Mucosa of stomach (tissue), 1 donor: ENCODE results near the gene HPCAL1.

ENCODE experiments used
- H3K27me3 ChIP-seq: one replicate; pipeline ENCODE4 v1.7.0; 2013; ENCODE audit warnings: mild to moderate bottlenecking, low read length; ENCODE audit not compliant: control insufficient read depth, insufficient read depth
- H3K36me3 ChIP-seq: one replicate; pipeline ENCODE4 v1.7.0; 2013; ENCODE audit warnings: low read length; ENCODE audit not compliant: control insufficient read depth, insufficient read depth
- H3K4me1 ChIP-seq: one replicate; pipeline ENCODE4 v1.7.0; 2013; ENCODE audit warnings: mild to moderate bottlenecking, low read length; ENCODE audit not compliant: control insufficient read depth, insufficient read depth
- H3K4me3 ChIP-seq: one replicate; pipeline ENCODE4 v1.7.0; 2013; ENCODE audit warnings: low read length
- H3K9ac ChIP-seq: one replicate; pipeline ENCODE4 v1.7.0; 2013; ENCODE audit warnings: mild to moderate bottlenecking, low read length, moderate library complexity
- H3K9me3 ChIP-seq: one replicate; pipeline ENCODE4 v1.7.0; 2013; ENCODE audit warnings: mild to moderate bottlenecking, low read length, moderate library complexity; ENCODE audit not compliant: control insufficient read depth
- donor health status: Pancreatic carcinoma.

HPCAL1 gene

DNA sequence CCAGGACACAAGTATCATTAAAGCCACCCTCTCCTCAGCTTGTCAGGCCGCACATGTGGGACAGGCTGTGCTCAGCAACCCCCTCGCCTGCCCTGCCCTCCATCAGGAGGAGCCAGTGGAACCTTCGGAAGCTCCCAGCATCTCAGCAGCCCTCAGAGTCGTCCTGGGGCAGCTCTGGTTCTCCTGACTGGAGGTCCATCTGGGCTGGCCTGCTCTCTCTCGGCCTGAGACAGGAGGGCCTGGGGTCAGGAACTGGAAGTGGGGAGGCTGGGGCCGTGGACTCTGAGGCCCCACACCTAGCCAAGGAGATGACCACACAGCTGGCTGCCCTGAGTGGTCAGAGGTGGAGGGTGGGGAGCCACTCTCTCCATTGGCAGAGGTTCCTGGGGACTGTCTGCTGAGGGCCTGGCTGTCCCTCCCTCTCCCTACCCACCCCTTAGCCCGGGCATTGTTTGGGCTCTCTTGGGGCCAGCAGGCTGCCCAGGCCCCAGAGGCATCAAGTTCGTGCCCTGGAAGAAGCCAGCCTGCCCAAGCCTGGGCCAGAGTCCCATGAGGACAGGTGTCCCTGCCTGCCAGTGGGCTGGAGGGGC lies 122.3 kb downstream of the HPCAL1 start:
- no peak overlapping the region for H3K9ac ChIP-seq
- H3K9me3 ChIP-seq = no peaks in the 10 kb centered on the region
- peaks cover 9% of the 10 kb centered on the region for H3K4me1 ChIP-seq
- no peaks in the 10 kb centered on the region for H3K27me3 ChIP-seq
- H3K36me3 ChIP-seq = peaks cover 12% of the 10 kb centered on the region
- H3K4me3 ChIP-seq = no peak overlapping the region

GRCh38 chr2:10425699-10426098 lies 123.0 kb downstream of the HPCAL1 start:
- Histone ChIP-seq H3K4me1 (peaks cover 9% of the 10 kb centered on the region), H3K9ac (no peak overlapping the region), H3K9me3 (no peaks in the 10 kb centered on the region), H3K27me3 (no peaks in the 10 kb centered on the region), H3K4me3 (no peak overlapping the region), H3K36me3 (peaks cover 12% of the 10 kb centered on the region)

DNA sequence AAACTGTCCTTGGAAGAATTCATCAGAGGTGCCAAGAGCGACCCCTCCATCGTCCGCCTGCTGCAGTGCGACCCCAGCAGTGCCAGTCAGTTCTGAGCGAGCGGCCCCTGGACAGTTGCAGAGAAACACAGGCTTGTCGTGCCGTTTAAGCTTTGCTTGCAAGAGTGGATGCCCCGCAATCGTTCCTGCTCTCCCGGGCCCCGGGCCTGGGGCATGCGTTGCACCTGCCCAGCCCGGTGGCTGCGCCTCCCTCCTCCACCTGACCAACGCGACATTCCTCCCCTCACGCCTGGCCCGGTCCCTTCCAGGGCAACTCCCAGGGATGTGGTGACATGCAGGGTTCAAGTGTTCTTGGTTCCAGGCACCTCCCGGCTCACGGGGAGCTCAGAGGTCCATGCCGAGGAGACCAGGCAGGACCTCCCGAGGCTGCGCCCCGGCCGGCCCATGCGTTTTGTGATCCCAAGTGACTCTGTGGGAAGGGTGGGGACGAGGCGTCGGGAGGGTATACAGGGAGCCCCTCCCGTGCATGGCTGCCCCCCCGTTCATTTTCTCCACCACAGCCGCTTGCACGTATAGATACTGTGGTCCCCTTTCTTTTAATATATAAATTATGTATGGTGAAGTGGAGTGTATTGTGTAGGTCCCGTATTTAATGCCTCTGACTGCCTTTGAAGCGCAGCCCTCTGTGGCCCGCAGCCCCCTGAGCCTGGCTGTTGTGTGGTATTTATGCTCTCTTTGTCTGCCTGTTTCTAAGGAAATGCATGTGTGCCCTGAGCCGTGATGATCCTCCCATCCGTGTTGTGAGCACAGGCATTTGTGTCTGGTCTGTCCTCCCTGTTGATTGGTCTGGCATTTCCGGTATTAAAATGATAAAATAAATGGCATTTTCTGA lies 124.3 kb downstream of the HPCAL1 start:
- Histone ChIP-seq H3K9me3 (no peaks in the 10 kb centered on the region), H3K27me3 (peaks cover 8% of the 10 kb centered on the region), H3K36me3 (peaks cover 12% of the 10 kb centered on the region), H3K4me3 (no peak overlapping the region), H3K4me1 (peaks cover 20% of the 10 kb centered on the region), H3K9ac (no peak overlapping the region)

DNA sequence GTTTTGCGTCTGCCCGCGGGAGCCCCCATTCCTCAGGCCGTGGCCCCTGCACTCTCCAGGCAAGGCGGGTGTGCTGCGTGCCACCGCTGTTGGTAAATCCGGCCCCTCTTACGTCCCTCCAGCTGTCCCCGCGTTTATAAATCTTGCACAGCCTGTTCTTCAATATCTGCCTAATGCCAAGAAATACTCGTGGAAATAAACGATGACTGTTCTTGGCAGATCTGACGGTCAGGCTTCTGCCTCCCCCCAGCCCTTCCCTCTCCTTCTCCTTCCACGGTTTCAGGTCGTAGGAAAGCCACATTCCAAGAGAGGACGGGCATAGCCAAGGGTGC lies 124.9 kb downstream of the HPCAL1 start:
- Histone ChIP-seq H3K27me3 (peaks cover 10% of the 10 kb centered on the region), H3K36me3 (peaks cover 6% of the 10 kb centered on the region), H3K4me1 (peaks cover 26% of the 10 kb centered on the region), H3K9ac (no peak overlapping the region), H3K9me3 (no peaks in the 10 kb centered on the region), H3K4me3 (no peak overlapping the region)

DNA sequence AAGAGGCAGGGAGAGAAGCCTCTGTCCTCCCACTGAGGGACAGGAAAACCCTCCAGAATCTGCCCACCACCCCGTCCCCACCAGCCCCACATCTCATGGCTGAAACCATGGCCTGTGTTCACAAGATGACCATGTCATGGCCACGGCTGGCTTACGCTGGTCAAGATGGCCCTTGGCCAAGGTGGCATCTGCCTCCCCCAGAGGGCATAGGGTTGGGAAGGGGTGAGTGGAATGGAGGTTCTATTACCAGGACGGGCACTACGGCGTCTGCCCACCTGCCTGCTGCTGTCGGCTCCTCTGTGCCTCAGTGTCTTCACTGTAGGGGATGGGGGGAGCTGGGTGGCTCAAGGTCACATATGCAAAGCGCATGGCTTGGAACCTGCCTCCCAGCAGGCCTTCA lies 125.7 kb downstream of the HPCAL1 start:
- Histone ChIP-seq H3K9ac (no peak overlapping the region), H3K27me3 (peaks cover 10% of the 10 kb centered on the region), H3K9me3 (no peaks in the 10 kb centered on the region), H3K4me1 (peaks cover 26% of the 10 kb centered on the region), H3K4me3 (no peak overlapping the region), H3K36me3 (peaks cover 6% of the 10 kb centered on the region)

GRCh38 chr2:10428924-10429323 lies 126.2 kb downstream of the HPCAL1 start:
- Histone ChIP-seq H3K27me3 (peaks cover 10% of the 10 kb centered on the region), H3K4me3 (no peak overlapping the region), H3K9ac (no peak overlapping the region), H3K4me1 (peaks cover 26% of the 10 kb centered on the region), H3K36me3 (peaks cover 6% of the 10 kb centered on the region), H3K9me3 (no peaks in the 10 kb centered on the region)

- no peak overlapping the region for H3K4me3 ChIP-seq
- no peaks in the 10 kb centered on the region for H3K9me3 ChIP-seq
- H3K9ac ChIP-seq = peak overlapping the region; percentile 34
- no peaks in the 10 kb centered on the region for H3K36me3 ChIP-seq
- H3K27me3 ChIP-seq = peaks cover 10% of the 10 kb centered on the region
- H3K4me1 ChIP-seq = peaks cover 31% of the 10 kb centered on the region
Observed at GRCh38 chr2:10430886-10431622, 128.3 kb downstream of the HPCAL1 start.

DNA sequence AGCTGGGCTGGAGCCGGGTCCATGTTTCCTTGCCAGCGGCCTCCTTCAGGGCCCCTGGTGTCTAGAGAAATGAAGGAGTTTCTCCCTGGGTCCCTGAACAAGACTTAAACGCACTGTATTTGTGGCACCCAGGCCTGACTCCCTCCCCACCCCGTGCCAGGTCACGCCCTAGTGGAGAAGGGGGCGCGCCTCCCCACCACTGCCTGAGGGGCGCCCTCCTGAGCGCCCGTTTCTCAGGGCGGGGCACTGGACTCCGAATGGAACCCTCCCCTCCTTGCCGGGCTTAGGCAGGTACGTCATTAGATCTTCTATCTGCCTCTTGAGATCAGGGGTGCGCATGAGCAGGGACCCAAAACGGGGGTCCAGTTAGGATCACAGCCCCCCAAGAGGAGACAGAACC lies 129.1 kb downstream of the HPCAL1 start:
- Histone ChIP-seq H3K9ac (peak overlapping the region; percentile 34), H3K9me3 (no peaks in the 10 kb centered on the region), H3K4me3 (no peak overlapping the region), H3K36me3 (no peaks in the 10 kb centered on the region), H3K4me1 (peaks cover 31% of the 10 kb centered on the region), H3K27me3 (peaks cover 10% of the 10 kb centered on the region)

GRCh38 chr2:10432311-10433181 lies 129.8 kb downstream of the HPCAL1 start:
- peaks cover 31% of the 10 kb centered on the region for H3K4me1 ChIP-seq
- no peak overlapping the region for H3K4me3 ChIP-seq
- H3K27me3 ChIP-seq = peaks cover 10% of the 10 kb centered on the region
- peak overlapping the region; percentile 34 for H3K9ac ChIP-seq
- no peaks in the 10 kb centered on the region for H3K36me3 ChIP-seq
- H3K9me3 ChIP-seq = no peaks in the 10 kb centered on the region

DNA sequence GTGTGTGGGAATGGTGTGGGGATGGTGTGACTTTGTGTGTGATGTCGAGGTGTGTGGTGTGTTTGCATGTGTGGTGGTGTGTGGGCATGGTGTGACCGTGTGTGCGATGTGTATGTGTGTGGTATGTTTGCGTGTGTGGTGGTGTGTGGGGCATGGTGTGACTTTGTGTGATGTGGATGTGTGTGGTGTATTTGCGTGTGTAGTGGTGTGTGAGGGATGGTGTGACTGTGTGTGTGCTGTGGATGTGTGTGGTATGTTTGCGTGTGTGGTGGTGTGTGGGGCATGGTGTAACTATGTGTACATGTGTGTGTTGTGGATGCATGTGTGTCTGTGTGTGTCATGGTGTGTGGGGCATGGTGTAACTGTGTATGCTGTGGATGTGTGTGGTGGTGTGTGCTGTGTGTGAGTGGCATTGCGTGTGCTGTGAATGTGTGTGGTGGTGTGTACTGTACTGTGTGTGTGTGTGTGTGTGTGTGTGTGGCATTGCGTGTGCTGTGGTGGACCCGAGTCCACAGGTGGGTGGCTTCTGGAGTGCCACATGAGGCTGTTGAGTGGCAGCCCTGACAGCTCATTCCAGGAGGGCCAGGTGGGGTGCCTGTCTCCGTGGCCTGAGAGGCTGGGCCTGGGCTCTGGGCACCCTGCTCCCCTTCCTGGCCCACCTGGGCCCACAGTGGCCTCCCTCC lies 130.7 kb downstream of the HPCAL1 start:
- Histone ChIP-seq H3K9ac (no peak overlapping the region), H3K4me1 (peaks cover 25% of the 10 kb centered on the region), H3K4me3 (no peak overlapping the region), H3K36me3 (no peaks in the 10 kb centered on the region), H3K9me3 (no peaks in the 10 kb centered on the region), H3K27me3 (peaks cover 10% of the 10 kb centered on the region)
